BE2C (cell line): Measurements from ENCODE around the gene C22orf39.

Source experiments
- DNase-seq: peaks from one replicate; pipeline ENCODE4 v3.0.0-alpha.2; 2020
- H3K27me3 ChIP-seq: fragments of 250-450 bp; sonication (Bioruptor Pico); 2 replicates; pipeline ENCODE4 v1.5.1; 2020; ENCODE audit warnings: mild to moderate bottlenecking
- H3K36me3 ChIP-seq: fragments of 250-450 bp; sonication (Bioruptor Pico); 2 replicates; pipeline ENCODE4 v1.5.1; 2020; ENCODE audit warnings: mild to moderate bottlenecking
- H3K4me1 ChIP-seq: fragments of 250-450 bp; sonication (Bioruptor Pico); 2 replicates; pipeline ENCODE4 v1.5.1; 2020
- H3K4me3 ChIP-seq: 2 replicates; pipeline ENCODE4 v1.5.1; 2011; ENCODE audit warnings: low read depth, low read length
- H3K9me3 ChIP-seq: fragments of 250-450 bp; sonication (Bioruptor Pico); 2 replicates; pipeline ENCODE4 v1.5.1; 2020
- TF ChIP-seq, protein P1 (sequence below): IDR thresholded peaks from 2 replicates; pipeline ENCODE4 v1.5.1; 2012; ENCODE audit warnings: mild to moderate bottlenecking, low read depth, low read length

The C22orf39 gene

GRCh38 chr22:19457828-19458428 lies 10.4 kb upstream of the C22orf39 start:
- TF ChIP-seq, protein P1, sequence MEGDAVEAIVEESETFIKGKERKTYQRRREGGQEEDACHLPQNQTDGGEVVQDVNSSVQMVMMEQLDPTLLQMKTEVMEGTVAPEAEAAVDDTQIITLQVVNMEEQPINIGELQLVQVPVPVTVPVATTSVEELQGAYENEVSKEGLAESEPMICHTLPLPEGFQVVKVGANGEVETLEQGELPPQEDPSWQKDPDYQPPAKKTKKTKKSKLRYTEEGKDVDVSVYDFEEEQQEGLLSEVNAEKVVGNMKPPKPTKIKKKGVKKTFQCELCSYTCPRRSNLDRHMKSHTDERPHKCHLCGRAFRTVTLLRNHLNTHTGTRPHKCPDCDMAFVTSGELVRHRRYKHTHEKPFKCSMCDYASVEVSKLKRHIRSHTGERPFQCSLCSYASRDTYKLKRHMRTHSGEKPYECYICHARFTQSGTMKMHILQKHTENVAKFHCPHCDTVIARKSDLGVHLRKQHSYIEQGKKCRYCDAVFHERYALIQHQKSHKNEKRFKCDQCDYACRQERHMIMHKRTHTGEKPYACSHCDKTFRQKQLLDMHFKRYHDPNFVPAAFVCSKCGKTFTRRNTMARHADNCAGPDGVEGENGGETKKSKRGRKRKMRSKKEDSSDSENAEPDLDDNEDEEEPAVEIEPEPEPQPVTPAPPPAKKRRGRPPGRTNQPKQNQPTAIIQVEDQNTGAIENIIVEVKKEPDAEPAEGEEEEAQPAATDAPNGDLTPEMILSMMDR, result no peak
- Histone ChIP-seq H3K36me3 (peaks cover 50% of the 10 kb centered on the region), H3K9me3 (no peaks in the 10 kb centered on the region), H3K4me3 (no peak overlapping the region), H3K27me3 (no peaks in the 10 kb centered on the region), H3K4me1 (no peaks in the 10 kb centered on the region)
- DNase-seq, result no peak

- H3K4me3 ChIP-seq, result no peak overlapping the region
- no peaks in the 10 kb centered on the region for H3K4me1 ChIP-seq
- TF ChIP-seq, protein P1, result no peak
- H3K27me3 ChIP-seq, result no peaks in the 10 kb centered on the region
- H3K9me3 ChIP-seq, result no peaks in the 10 kb centered on the region
- DNase-seq, result no peak
- H3K36me3 ChIP-seq, result peaks cover 55% of the 10 kb centered on the region
These were observed 9.0 kb upstream of the C22orf39 start for GRCh38 chr22:19456541-19456940.

- Histone ChIP-seq H3K4me1 (no peaks in the 10 kb centered on the region), H3K4me3 (no peak overlapping the region), H3K36me3 (peaks cover 53% of the 10 kb centered on the region), H3K9me3 (no peaks in the 10 kb centered on the region), H3K27me3 (no peaks in the 10 kb centered on the region)
- TF ChIP-seq, protein P1, result no peak
- no peak for DNase-seq
These were observed 8.3 kb upstream of the C22orf39 start for GRCh38 chr22:19455585-19456370.

DNA sequence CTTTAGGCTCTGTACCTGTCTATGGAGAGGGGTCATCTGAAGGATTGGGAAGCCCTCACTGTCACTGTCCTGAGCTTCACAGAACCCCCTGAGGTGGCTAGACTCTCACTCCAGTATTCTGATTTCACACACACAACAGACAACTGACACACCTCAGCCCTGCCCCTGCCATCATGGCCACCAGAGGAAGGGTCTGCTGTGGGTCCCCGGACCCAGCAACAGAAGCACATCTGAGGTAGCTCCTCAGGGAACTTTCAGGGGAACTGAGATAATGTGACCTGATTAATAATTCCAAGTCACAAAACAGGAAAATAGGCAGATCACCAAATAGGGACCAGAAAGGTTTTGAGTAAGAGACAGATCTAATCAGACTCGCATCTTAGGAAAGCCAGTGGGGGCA lies 7.5 kb upstream of the C22orf39 start:
- H3K27me3 ChIP-seq, result no peaks in the 10 kb centered on the region
- H3K36me3 ChIP-seq, result peaks cover 49% of the 10 kb centered on the region
- no peaks in the 10 kb centered on the region for H3K4me1 ChIP-seq
- DNase-seq, result no peak
- no peak overlapping the region for H3K4me3 ChIP-seq
- TF ChIP-seq, protein P1, result no peak
- no peaks in the 10 kb centered on the region for H3K9me3 ChIP-seq

DNA sequence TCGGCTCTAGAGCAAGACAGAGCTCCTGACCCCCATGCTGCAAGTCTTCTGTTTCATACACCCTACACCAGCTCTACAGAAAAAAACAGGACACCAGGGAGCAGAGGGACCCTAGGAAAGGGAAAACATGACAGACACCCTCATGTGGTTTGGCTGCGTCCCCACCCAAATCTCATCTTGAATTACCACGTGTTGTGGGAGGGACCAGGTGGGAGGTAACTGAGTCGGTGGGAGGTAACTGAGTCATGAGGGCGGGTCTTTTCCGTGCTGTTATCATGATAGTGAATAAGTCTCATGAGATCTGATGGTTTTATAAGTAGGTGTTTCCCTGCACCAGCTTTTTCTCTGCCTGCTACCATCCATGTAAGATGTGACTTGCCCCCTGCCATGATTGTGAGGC lies 6.6 kb upstream of the C22orf39 start:
- Histone ChIP-seq H3K4me1 (no peaks in the 10 kb centered on the region), H3K4me3 (no peak overlapping the region), H3K27me3 (no peaks in the 10 kb centered on the region), H3K36me3 (peaks cover 51% of the 10 kb centered on the region), H3K9me3 (no peaks in the 10 kb centered on the region)
- TF ChIP-seq, protein P1, result no peak
- no peak for DNase-seq

- no peak for DNase-seq
- no peaks in the 10 kb centered on the region for H3K27me3 ChIP-seq
- H3K36me3 ChIP-seq, result peaks cover 54% of the 10 kb centered on the region
- H3K4me1 ChIP-seq, result no peaks in the 10 kb centered on the region
- no peaks in the 10 kb centered on the region for H3K9me3 ChIP-seq
- TF ChIP-seq, protein P1, result no peak
- no peak overlapping the region for H3K4me3 ChIP-seq
These were observed 6.2 kb upstream of the C22orf39 start for GRCh38 chr22:19453718-19454117.
